ENCODE measurements around the gene MGME1.
A peak's percentile ranks its signal among the peaks of the same experiment; 100 is the strongest.

The MGME1 gene

DNA sequence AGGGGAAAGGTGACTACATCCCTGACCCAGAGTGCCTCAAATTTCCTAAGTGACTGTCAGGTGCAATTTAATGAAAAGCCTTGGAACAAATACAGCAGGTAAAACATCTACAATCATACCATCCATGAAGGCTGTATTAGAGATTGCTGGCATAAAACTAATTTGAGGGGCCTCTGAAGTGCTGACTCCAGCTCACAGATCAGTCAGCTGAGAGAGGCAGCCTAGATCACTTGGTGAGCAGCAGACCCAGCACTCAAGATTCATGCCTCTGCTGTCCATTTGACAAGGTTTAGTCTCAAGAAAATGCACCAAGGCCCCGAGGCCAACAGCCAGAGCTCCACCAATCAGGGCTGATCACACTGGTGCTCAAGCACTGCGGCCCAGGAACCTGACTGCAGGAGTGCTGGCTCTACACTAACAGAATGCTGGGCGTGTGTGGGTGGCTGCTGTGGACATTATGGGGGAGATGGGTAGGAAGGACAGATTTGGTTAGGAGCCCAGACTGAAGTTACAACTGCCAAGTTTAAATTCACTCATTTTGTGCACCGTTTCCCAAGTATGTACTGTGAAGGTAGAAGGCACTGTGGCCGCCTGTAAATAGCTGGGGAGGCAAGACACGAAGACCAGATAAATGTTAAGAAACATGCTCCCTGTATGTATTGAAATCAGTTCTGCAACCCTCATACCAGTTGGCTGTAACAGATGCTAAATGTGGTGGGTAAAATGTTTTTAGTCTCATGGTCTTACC is 28.4 kb upstream of the MGME1 start:
- H3K4me3 ChIP-seq (ENCODE audit: low read depth, low read length), result no peak overlapping the region
- DNase-seq (ENCODE audit: low read depth), result no peak
- TF ChIP-seq, protein P1, sequence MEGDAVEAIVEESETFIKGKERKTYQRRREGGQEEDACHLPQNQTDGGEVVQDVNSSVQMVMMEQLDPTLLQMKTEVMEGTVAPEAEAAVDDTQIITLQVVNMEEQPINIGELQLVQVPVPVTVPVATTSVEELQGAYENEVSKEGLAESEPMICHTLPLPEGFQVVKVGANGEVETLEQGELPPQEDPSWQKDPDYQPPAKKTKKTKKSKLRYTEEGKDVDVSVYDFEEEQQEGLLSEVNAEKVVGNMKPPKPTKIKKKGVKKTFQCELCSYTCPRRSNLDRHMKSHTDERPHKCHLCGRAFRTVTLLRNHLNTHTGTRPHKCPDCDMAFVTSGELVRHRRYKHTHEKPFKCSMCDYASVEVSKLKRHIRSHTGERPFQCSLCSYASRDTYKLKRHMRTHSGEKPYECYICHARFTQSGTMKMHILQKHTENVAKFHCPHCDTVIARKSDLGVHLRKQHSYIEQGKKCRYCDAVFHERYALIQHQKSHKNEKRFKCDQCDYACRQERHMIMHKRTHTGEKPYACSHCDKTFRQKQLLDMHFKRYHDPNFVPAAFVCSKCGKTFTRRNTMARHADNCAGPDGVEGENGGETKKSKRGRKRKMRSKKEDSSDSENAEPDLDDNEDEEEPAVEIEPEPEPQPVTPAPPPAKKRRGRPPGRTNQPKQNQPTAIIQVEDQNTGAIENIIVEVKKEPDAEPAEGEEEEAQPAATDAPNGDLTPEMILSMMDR (IDR thresholded peaks at IDR 0.05; ENCODE audit: insufficient read depth, low read depth, low read length, missing control alignments), result no peak

DNA sequence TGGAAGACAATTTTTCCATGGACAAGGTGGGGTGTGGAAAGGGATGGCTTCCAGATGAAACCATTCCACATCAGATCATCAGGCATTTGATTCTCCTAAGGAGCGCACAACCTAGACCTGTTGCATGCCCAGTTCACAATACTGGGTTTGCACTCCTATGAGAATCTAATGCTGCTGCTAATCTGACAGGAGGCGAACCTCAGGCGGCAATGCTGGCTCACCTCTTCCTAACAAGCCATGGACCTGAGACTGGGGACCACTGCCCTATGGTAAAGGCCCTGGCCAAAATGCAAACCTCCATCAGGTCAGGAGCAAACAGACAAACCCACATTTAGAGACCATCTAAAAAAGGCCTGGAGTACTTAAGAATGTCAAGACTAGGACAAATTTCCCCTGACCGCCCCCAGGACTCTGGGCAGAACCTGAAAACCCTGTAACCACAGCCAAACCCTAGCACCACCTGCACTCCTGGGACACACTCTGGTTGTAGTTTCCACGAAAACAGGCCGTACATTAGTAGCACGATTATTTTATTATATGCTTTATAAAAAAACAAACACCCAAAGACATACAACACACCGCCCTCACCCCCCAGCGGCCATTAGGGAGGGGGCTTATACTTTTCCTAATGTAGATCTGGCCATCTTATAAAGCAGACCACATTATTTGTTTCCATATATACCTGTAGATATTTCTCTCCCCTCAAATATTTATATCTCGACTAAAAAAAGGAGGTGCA is 27.6 kb upstream of the MGME1 start:
- TF ChIP-seq, protein P1 (IDR thresholded peaks at IDR 0.05; ENCODE audit: insufficient read depth, low read depth, low read length, missing control alignments), result no peak
- peak; percentile 15 for DNase-seq (ENCODE audit: low read depth)

DNA sequence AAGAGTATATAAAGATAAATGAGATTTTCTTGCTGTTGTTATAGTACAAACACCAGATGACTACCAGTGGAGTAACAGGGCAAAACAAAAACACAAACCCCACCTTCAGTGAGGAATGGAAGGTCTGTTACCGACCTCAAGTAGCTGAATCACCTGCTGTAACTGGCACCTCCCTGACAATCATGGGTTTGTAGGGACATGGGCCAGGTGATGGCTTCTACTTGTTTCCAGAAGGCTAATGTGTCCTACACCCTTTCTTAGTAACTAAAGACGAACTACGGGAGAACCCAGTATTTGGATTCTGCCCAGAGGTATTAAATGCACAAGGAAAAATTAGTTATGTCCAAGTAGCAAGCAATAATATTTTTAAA is 27.0 kb upstream of the MGME1 start:
- DNase-seq (ENCODE audit: low read depth), result no peak
- no peak overlapping the region for H3K4me3 ChIP-seq (ENCODE audit: low read depth, low read length)
- TF ChIP-seq, protein P1 (IDR thresholded peaks at IDR 0.05; ENCODE audit: insufficient read depth, low read depth, low read length, missing control alignments), result no peak

More for the DNA sequence above, 27.6 kb upstream of the MGME1 start:
- H3K4me3 ChIP-seq (ENCODE audit: low read depth, low read length), result no peak overlapping the region

DNA sequence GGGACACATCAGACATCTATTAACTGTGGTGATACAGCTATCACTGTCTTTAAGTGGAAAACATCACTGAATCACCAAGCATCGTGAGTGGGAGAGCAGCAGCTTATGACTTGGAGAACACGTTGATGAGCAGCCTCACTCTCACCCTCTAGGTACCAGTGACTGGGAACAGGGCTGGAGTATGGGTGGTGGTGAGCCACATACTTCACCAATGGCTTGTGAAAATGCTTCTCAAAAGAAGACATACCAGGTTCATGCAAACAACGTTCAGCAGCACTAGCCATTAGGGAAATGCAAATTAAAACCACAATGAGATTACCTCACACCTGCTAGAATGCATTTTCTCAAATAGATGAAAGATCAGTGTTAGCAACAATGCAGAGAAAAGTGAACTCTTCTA is 25.5 kb upstream of the MGME1 start:
- TF ChIP-seq, protein P1 (IDR thresholded peaks at IDR 0.05; ENCODE audit: insufficient read depth, low read depth, low read length, missing control alignments), result no peak
- no peak overlapping the region for H3K4me3 ChIP-seq (ENCODE audit: low read depth, low read length)
- peak; percentile 78 for DNase-seq (ENCODE audit: low read depth)

DNA sequence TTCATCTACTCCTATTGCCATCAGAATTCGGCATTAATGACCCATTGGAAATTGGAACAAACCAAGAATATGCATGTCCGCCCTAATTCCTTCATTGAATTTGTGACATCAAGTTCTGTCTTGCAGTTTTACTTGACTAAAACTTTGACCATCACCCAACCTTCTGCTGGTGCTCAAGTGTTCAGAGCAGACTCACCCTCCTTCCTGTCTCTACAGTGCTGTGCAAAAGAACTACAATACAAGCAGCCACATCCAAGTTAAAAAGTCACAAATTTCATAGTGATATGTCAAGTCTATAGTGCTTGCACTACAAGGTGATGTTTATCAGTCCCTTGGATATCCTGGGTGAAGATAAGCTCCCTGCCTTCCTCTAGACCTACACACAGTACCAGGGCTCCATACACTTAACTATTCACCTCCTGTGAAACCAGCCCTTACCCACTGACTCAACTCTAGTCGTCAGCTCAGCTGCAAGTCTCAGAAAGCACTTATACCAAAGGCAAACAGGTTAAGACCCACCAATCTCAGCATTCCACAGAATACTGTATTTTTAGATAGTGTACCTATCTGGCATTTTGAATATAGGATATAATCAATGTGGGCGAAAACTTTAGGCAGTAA is 23.9 kb upstream of the MGME1 start:
- no peak for DNase-seq (ENCODE audit: low read depth)
- no peak overlapping the region for H3K4me3 ChIP-seq (ENCODE audit: low read depth, low read length)

DNA sequence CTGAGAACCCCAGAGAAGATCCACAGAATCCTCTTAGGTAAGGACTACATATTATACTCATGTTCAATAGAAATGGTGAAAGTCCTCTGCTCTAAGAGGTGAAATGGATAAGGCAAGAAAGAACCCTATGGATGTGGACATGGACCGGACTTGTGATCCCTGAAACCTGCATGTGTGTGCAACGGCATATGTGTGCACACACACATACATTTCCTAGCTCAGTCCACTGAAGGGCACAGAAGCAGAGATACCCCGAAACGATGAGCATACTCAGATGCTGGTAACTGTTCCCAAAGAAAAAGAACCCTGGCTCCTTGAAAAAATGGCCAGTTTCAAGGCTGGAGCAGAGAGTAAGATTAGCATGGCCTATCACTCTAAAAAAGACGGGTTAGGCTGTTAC is 22.8 kb upstream of the MGME1 start:
- H3K4me3 ChIP-seq (ENCODE audit: low read depth, low read length), result no peak overlapping the region
- TF ChIP-seq, protein P1 (IDR thresholded peaks at IDR 0.05; ENCODE audit: insufficient read depth, low read depth, low read length, missing control alignments), result no peak
- no peak for DNase-seq (ENCODE audit: low read depth)

More for the DNA sequence above, 23.9 kb upstream of the MGME1 start:
- TF ChIP-seq, protein P1 (IDR thresholded peaks at IDR 0.05; ENCODE audit: insufficient read depth, low read depth, low read length, missing control alignments), result no peak

Measured in GM12865 (cell line).